Embryonic facial prominence (tissue), 1 donor: Measurements from ENCODE around the gene PTRHD1.
"Not testable (repeated sequence)": the region's sequence is repeated elsewhere in the genome, so short reads cannot be mapped to it uniquely, and the experiment has no call there.

Source experiments
- DNase-seq: peaks from one replicate; pipeline ENCODE4 v3.0.0-alpha.2; 2016; ENCODE audit errors: extremely low spot score

PTRHD1 gene

GRCh38 chr2:24792874-24793760 is at the start of gene PTRHD1, which contains the start of gene CENPO:
PTRHD1 (minus strand) TSS chr2:24793391; CDS start chr2:24793377, 14 bp downstream.
CENPO (plus strand) TSS chr2:24793425; CDS start chr2:24793920, 495 bp downstream.
- peak; percentile 93 for DNase-seq

- DNase-seq: no peak
Observed at GRCh38 chr2:24842081-24843050, 49.2 kb upstream of the PTRHD1 start.

GRCh38 chr2:24840962-24841945 is 48.1 kb upstream of the PTRHD1 start:
- no peak for DNase-seq

GRCh38 chr2:24840164-24840869 is 47.1 kb upstream of the PTRHD1 start:
- DNase-seq: no peak

- no peak for DNase-seq
Observed at GRCh38 chr2:24839729-24840128, 46.5 kb upstream of the PTRHD1 start.

- DNase-seq: no peak
Observed at GRCh38 chr2:24838541-24838940, 45.4 kb upstream of the PTRHD1 start.

GRCh38 chr2:24837996-24838513 is 44.9 kb upstream of the PTRHD1 start:
- no peak for DNase-seq

GRCh38 chr2:24836706-24837105 is 43.5 kb upstream of the PTRHD1 start:
- DNase-seq: no peak

- no peak for DNase-seq
Observed at GRCh38 chr2:24836206-24836605, 43.0 kb upstream of the PTRHD1 start.

- DNase-seq: not testable (repeated sequence)
Observed at GRCh38 chr2:24835411-24835810, 42.2 kb upstream of the PTRHD1 start.

- DNase-seq: no peak
Observed at GRCh38 chr2:24834733-24835395, 41.7 kb upstream of the PTRHD1 start.

GRCh38 chr2:24833821-24834732 is 40.9 kb upstream of the PTRHD1 start:
- no peak for DNase-seq

GRCh38 chr2:24832931-24833701 is 39.9 kb upstream of the PTRHD1 start:
- DNase-seq: no peak

- DNase-seq: no peak
Observed at GRCh38 chr2:24832521-24832920, 39.3 kb upstream of the PTRHD1 start.

GRCh38 chr2:24832073-24832461 is 38.9 kb upstream of the PTRHD1 start:
- DNase-seq: no peak

GRCh38 chr2:24831221-24832072 is 38.3 kb upstream of the PTRHD1 start:
- DNase-seq: no peak

GRCh38 chr2:24830786-24831185 is 37.6 kb upstream of the PTRHD1 start:
- no peak for DNase-seq
